HG03571 (cell line): Measurements from ENCODE around the gene USP43.
"Not testable (repeated sequence)": the region's sequence is repeated elsewhere in the genome, so short reads cannot be mapped to it uniquely, and the experiment has no call there.

ENCODE experiments used
- ATAC-seq: cut with Tn5 transposase; IDR thresholded peaks from one replicate; pipeline ENCODE4 v1.9.1; 2021; ENCODE audit not compliant: unreplicated experiment

Gene USP43

GRCh38 chr17:9644910-9645751 lies at the start of gene USP43:
TSS of gene USP43 (plus strand) at chr17:9645517. CDS start at chr17:9645633, 116 bp downstream.
- no peak for ATAC-seq

GRCh38 chr17:9597638-9598037 lies 47.7 kb upstream of the USP43 start:
- ATAC-seq: not testable (repeated sequence)

GRCh38 chr17:9598661-9599060 lies 46.7 kb upstream of the USP43 start:
- ATAC-seq: no peak

- not testable (repeated sequence) for ATAC-seq
Measured at GRCh38 chr17:9604583-9604982, 40.7 kb upstream of the USP43 start.

- no peak for ATAC-seq
Measured at GRCh38 chr17:9606453-9606852, 38.9 kb upstream of the USP43 start.

GRCh38 chr17:9607058-9607457 lies 38.3 kb upstream of the USP43 start:
- not testable (repeated sequence) for ATAC-seq

GRCh38 chr17:9611557-9611956 lies 33.8 kb upstream of the USP43 start:
- ATAC-seq: no peak

GRCh38 chr17:9612006-9612405 lies 33.3 kb upstream of the USP43 start:
- no peak for ATAC-seq

- ATAC-seq: no peak
Measured at GRCh38 chr17:9615486-9615885, 29.8 kb upstream of the USP43 start.

- no peak for ATAC-seq
Measured at GRCh38 chr17:9622961-9623360, 22.4 kb upstream of the USP43 start.

GRCh38 chr17:9628509-9628908 lies 16.8 kb upstream of the USP43 start:
- ATAC-seq: no peak

GRCh38 chr17:9632741-9633140 lies 12.6 kb upstream of the USP43 start:
- ATAC-seq: no peak

GRCh38 chr17:9635340-9635739 lies 10.0 kb upstream of the USP43 start:
- ATAC-seq: no peak

- no peak for ATAC-seq
Measured at GRCh38 chr17:9636501-9636900, 8.8 kb upstream of the USP43 start.

GRCh38 chr17:9640388-9640787 lies 4.9 kb upstream of the USP43 start:
- not testable (repeated sequence) for ATAC-seq

GRCh38 chr17:9643611-9644010 lies 1.7 kb upstream of the USP43 start:
- ATAC-seq: no peak

- no peak for ATAC-seq
Measured at GRCh38 chr17:9645851-9646545, 681 bp downstream of the USP43 start.

GRCh38 chr17:9646546-9646885 lies 1.2 kb downstream of the USP43 start:
- ATAC-seq: no peak

- no peak for ATAC-seq
Measured at GRCh38 chr17:9647014-9647413, 1.7 kb downstream of the USP43 start.

GRCh38 chr17:9648521-9649110 lies 3.3 kb downstream of the USP43 start:
- no peak for ATAC-seq

- ATAC-seq: no peak
Measured at GRCh38 chr17:9658593-9659211, 13.4 kb downstream of the USP43 start.

- ATAC-seq: no peak
Measured at GRCh38 chr17:9661027-9661426, 15.7 kb downstream of the USP43 start.
